Lower leg skin (tissue), 4 donors: ENCODE measurements around the gene ZNF385C. TPM values are rescaled to one million over a fixed set of nuclear protein-coding genes. Genes with fewer than 3 reads are reported as not detected.

ENCODE experiments used
- DNase-seq, 2 donors: peaks; one replicate each; pipeline ENCODE4 v3.0.0-alpha.2; 2019; ENCODE audit warnings: low spot score in 2 of 2
- H3K4me3 ChIP-seq: fragments of 200-600 bp; sonication (generic); 2 replicates; pipeline ENCODE4 v1.5.1; 2017; ENCODE audit warnings: mild to moderate bottlenecking, low read depth; ENCODE audit not compliant: poor library complexity, severe bottlenecking
- CTCF ChIP-seq, 3 donors: fragments of 450-650 bp; IDR thresholded peaks; one replicate each; pipeline ENCODE4 v1.5.1; 2016; ENCODE audit warnings: antibody characterized with exemption in 3 of 3, mild to moderate bottlenecking in 3 of 3, moderate library complexity in 2 of 3
- POLR2A ChIP-seq, 2 donors: fragments of 450-650 bp; IDR thresholded peaks; one replicate each; pipeline ENCODE4 v1.6.1; 2016 to 2017; ENCODE audit warnings: antibody characterized with exemption in 2 of 2, mild to moderate bottlenecking in 1 of 2, moderate library complexity in 1 of 2
- WGBS, 2 donors: methylation state at CpG; one replicate each; pipeline ENCODE4 v1.1.5; 2018; 5-methylcytosine and 5-hydroxymethylcytosine counted together
- intact Hi-C: fragments of 100-400 bp; cut with DNase I; formaldehyde crosslinking; loops from one replicate; pipeline ENCODE4 v1.15.0; 2023; ENCODE audit warnings: low total_unique reads
- total RNA-seq, 4 donors: library from RNA; depleted of rRNA; stranded (reverse); fragments of >200 nt; gene quantifications; one replicate each; pipeline ENCODE4 v1.1.0, GENCODE V29; 2016

The ZNF385C gene
- total RNA-seq, 4 donors from 2014 or later = 0.29 to 1.3 TPM; not detected in 2

- no peak overlapping the region for H3K4me3 ChIP-seq
- TF ChIP-seq CTCF (IDR thresholded peaks at IDR 0.05) (no peak), POLR2A (IDR thresholded peaks at IDR 0.05) (no peak)
- peak in 1 of 2 donors; percentile 65 for DNase-seq
- intact Hi-C loops = no loop called here
- 10 to 17% methylated on average over 3 of the region's 3 CpGs for WGBS, 2 donors
Observed at GRCh38 chr17:42132941-42133340, 34.7 kb upstream of the ZNF385C start.

GRCh38 chr17:42131981-42132432, 33.7 kb upstream of the ZNF385C start:
- H3K4me3 ChIP-seq = no peak overlapping the region
- TF ChIP-seq CTCF (IDR thresholded peaks at IDR 0.05) = no peak
- no peak for TF ChIP-seq POLR2A (IDR thresholded peaks at IDR 0.05)
- DNase-seq = no peak
- intact Hi-C loops = no loop called here
- 39 to 53% methylated on average over 4 of the region's 4 CpGs for WGBS, 2 donors

- WGBS, 2 donors = 94 to 95% methylated on average over 4 of the region's 4 CpGs
- TF ChIP-seq POLR2A (IDR thresholded peaks at IDR 0.05) = no peak
- TF ChIP-seq CTCF (IDR thresholded peaks at IDR 0.05) = no peak
- intact Hi-C loops = no loop called here
- no peak for DNase-seq
- H3K4me3 ChIP-seq = no peak overlapping the region
Observed at GRCh38 chr17:42131232-42131631, 33.0 kb upstream of the ZNF385C start.

GRCh38 chr17:42130310-42130936, 32.1 kb upstream of the ZNF385C start:
- DNase-seq = no peak
- TF ChIP-seq CTCF (IDR thresholded peaks at IDR 0.05) = no peak
- TF ChIP-seq POLR2A (IDR thresholded peaks at IDR 0.05) = no peak
- intact Hi-C loops = no loop called here
- 94 to 96% methylated on average over 16 of the region's 16 CpGs for whole genome bisulfite sequencing, 2 donors
- H3K4me3 ChIP-seq = no peak overlapping the region

GRCh38 chr17:42129109-42129837, 31.0 kb upstream of the ZNF385C start:
- intact Hi-C loops = no loop called here
- DNase-seq = no peak
- WGBS, 2 donors = 87 to 88% methylated on average over 8 of the region's 8 CpGs
- TF ChIP-seq POLR2A (IDR thresholded peaks at IDR 0.05) (no peak), CTCF (IDR thresholded peaks at IDR 0.05) (no peak)
- H3K4me3 ChIP-seq = no peak overlapping the region
